NB4 (cell line): Measurements from ENCODE around the gene CYP17A1.

Experiments used
- CTCF ChIP-seq: IDR thresholded peaks from one replicate; pipeline ENCODE4 v1.5.1; 2012; ENCODE audit warnings: low read depth, low read length
- MYC ChIP-seq: IDR thresholded peaks from 2 replicates; pipeline ENCODE4 v1.6.1; 2011; ENCODE audit warnings: low read depth, low read length
- POLR2A ChIP-seq: IDR thresholded peaks from 2 replicates; pipeline ENCODE4 v1.6.1; 2011; ENCODE audit warnings: mild to moderate bottlenecking; ENCODE audit not compliant: insufficient read length; ENCODE audit errors: extremely low read depth
- TF ChIP-seq, protein P1 (sequence below): IDR thresholded peaks from 2 replicates; pipeline ENCODE4 v1.6.1; 2011; ENCODE audit warnings: low read depth, low read length

- TF ChIP-seq POLR2A = no peak
- TF ChIP-seq, protein P1, sequence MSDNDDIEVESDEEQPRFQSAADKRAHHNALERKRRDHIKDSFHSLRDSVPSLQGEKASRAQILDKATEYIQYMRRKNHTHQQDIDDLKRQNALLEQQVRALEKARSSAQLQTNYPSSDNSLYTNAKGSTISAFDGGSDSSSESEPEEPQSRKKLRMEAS = no peak; the same call in 1 of the 2 replicates
- peak; percentile 27 for TF ChIP-seq CTCF
- TF ChIP-seq MYC = peak; percentile 75
These were observed 24.9 kb downstream of the CYP17A1 start for GRCh38 chr10:102812231-102812876.
